ENCODE data around the gene CPNE5.

DNA sequence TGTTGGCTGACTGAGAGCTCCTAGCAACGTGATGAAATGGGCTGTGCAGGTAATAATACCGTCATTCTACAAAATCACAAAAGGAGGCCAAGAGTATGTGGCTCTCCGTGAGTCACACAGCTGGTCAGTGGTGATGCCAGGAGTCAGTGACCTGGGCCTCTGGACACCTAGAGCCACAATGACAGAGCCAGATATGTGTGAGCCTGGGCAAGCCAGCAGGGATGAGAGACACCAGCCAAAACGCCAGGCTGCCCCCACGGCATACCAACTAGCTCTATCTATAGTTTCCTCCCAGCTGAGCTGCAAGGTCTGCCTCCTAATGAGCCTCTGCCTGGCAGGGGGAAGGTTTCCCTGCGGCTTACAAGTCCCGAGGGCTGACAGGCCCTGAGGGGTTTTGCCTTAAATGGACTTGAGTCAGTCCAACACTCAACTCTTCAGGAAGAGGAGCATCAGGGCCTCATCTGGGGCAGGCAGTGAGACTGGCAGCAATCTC, 70.0 kb downstream of the CPNE5 start:
- TF ChIP-seq, protein P1, sequence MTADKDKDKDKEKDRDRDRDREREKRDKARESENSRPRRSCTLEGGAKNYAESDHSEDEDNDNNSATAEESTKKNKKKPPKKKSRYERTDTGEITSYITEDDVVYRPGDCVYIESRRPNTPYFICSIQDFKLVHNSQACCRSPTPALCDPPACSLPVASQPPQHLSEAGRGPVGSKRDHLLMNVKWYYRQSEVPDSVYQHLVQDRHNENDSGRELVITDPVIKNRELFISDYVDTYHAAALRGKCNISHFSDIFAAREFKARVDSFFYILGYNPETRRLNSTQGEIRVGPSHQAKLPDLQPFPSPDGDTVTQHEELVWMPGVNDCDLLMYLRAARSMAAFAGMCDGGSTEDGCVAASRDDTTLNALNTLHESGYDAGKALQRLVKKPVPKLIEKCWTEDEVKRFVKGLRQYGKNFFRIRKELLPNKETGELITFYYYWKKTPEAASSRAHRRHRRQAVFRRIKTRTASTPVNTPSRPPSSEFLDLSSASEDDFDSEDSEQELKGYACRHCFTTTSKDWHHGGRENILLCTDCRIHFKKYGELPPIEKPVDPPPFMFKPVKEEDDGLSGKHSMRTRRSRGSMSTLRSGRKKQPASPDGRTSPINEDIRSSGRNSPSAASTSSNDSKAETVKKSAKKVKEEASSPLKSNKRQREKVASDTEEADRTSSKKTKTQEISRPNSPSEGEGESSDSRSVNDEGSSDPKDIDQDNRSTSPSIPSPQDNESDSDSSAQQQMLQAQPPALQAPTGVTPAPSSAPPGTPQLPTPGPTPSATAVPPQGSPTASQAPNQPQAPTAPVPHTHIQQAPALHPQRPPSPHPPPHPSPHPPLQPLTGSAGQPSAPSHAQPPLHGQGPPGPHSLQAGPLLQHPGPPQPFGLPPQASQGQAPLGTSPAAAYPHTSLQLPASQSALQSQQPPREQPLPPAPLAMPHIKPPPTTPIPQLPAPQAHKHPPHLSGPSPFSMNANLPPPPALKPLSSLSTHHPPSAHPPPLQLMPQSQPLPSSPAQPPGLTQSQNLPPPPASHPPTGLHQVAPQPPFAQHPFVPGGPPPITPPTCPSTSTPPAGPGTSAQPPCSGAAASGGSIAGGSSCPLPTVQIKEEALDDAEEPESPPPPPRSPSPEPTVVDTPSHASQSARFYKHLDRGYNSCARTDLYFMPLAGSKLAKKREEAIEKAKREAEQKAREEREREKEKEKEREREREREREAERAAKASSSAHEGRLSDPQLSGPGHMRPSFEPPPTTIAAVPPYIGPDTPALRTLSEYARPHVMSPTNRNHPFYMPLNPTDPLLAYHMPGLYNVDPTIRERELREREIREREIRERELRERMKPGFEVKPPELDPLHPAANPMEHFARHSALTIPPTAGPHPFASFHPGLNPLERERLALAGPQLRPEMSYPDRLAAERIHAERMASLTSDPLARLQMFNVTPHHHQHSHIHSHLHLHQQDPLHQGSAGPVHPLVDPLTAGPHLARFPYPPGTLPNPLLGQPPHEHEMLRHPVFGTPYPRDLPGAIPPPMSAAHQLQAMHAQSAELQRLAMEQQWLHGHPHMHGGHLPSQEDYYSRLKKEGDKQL (CRISPR knock-in tag; IDR thresholded peaks at IDR 0.05; ENCODE audit: borderline replicate concordance): no peak
- TF ChIP-seq SP1 (CRISPR knock-in tag; IDR thresholded peaks at IDR 0.05) (no peak), SIN3A (IDR thresholded peaks at IDR 0.05; ENCODE audit: borderline replicate concordance in 2 of 2, control insufficient read depth in 1 of 2, low read depth in 2 of 2, low read length in 2 of 2) (no peak), FOSL1 (tag; conservative IDR thresholded peaks at IDR 0.05) (no peak), RFX5 (IDR thresholded peaks at IDR 0.05; ENCODE audit: low read depth, low read length) (no peak), HNRNPL (IDR thresholded peaks at IDR 0.05; ENCODE audit: low read depth, low read length) (no peak)
- TF ChIP-seq, protein P2, sequence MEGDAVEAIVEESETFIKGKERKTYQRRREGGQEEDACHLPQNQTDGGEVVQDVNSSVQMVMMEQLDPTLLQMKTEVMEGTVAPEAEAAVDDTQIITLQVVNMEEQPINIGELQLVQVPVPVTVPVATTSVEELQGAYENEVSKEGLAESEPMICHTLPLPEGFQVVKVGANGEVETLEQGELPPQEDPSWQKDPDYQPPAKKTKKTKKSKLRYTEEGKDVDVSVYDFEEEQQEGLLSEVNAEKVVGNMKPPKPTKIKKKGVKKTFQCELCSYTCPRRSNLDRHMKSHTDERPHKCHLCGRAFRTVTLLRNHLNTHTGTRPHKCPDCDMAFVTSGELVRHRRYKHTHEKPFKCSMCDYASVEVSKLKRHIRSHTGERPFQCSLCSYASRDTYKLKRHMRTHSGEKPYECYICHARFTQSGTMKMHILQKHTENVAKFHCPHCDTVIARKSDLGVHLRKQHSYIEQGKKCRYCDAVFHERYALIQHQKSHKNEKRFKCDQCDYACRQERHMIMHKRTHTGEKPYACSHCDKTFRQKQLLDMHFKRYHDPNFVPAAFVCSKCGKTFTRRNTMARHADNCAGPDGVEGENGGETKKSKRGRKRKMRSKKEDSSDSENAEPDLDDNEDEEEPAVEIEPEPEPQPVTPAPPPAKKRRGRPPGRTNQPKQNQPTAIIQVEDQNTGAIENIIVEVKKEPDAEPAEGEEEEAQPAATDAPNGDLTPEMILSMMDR (IDR thresholded peaks at IDR 0.05 in 2 of 3, conservative IDR thresholded peaks at IDR 0.05 in 1 of 3; ENCODE audit: insufficient read depth in 2 of 3, low read depth in 1 of 3, low read length in 3 of 3): no peak
- TF ChIP-seq, protein P3, sequence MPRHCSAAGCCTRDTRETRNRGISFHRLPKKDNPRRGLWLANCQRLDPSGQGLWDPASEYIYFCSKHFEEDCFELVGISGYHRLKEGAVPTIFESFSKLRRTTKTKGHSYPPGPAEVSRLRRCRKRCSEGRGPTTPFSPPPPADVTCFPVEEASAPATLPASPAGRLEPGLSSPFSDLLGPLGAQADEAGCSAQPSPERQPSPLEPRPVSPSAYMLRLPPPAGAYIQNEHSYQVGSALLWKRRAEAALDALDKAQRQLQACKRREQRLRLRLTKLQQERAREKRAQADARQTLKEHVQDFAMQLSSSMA (CRISPR knock-in tag; IDR thresholded peaks at IDR 0.05): no peak
